Fibroblast of peridontal ligament (primary cell): Measurements from ENCODE around the gene ZNF335.

Experiments used
- DNase-seq: peaks from one replicate; pipeline ENCODE4 v3.0.0-alpha.2; 2010; ENCODE audit errors: extremely low read depth

Gene ZNF335, protein sequence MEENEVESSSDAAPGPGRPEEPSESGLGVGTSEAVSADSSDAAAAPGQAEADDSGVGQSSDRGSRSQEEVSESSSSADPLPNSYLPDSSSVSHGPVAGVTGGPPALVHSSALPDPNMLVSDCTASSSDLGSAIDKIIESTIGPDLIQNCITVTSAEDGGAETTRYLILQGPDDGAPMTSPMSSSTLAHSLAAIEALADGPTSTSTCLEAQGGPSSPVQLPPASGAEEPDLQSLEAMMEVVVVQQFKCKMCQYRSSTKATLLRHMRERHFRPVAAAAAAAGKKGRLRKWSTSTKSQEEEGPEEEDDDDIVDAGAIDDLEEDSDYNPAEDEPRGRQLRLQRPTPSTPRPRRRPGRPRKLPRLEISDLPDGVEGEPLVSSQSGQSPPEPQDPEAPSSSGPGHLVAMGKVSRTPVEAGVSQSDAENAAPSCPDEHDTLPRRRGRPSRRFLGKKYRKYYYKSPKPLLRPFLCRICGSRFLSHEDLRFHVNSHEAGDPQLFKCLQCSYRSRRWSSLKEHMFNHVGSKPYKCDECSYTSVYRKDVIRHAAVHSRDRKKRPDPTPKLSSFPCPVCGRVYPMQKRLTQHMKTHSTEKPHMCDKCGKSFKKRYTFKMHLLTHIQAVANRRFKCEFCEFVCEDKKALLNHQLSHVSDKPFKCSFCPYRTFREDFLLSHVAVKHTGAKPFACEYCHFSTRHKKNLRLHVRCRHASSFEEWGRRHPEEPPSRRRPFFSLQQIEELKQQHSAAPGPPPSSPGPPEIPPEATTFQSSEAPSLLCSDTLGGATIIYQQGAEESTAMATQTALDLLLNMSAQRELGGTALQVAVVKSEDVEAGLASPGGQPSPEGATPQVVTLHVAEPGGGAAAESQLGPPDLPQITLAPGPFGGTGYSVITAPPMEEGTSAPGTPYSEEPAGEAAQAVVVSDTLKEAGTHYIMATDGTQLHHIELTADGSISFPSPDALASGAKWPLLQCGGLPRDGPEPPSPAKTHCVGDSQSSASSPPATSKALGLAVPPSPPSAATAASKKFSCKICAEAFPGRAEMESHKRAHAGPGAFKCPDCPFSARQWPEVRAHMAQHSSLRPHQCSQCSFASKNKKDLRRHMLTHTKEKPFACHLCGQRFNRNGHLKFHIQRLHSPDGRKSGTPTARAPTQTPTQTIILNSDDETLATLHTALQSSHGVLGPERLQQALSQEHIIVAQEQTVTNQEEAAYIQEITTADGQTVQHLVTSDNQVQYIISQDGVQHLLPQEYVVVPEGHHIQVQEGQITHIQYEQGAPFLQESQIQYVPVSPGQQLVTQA (N-terminal part only)

DNA sequence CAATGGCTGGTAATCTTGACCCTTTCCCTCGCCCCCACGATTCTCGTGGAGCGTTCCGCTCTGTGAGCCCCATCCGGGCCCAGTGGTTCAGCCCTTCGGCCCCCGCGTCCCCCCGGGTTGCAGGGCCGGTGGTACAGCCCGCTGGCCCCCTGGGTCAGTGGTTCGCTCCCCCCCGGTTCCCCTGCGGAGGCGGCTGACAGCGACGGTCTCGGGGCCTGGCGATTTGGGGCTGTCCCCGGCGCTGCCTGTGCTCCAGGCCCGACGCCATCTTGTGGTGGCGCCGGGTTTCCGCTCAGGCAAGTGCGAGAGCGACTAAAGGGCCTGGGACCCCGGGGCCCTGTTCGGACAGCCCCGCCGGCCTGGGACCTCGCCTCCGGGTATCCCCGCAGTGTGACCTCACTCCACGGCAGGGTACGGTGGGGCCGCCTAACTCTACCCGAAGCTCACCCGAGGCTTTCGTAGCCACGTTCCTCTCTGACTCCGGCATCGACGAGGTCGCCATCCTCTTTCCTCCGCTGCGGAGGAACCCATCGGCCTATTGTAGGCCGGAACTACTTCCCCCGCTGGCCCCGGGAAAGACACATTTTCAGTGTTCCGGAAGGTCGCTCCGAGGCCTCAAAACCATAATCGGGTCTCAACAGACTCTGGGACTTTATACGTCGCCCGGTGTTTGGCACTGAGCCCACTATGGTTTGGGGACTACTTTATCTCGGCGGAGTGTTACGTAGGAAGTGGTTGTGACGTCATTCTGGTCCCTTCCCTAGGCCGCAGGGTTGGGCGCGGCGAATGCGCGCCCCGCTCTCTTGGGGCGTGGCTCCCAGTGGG lies at the start of gene ZNF335:
TSS of gene ZNF335 (minus strand) at position 529 of the 825 bp plus-strand sequence. CDS start 793 bp downstream, outside the sequence.
- DNase-seq = peak; percentile 97

DNA sequence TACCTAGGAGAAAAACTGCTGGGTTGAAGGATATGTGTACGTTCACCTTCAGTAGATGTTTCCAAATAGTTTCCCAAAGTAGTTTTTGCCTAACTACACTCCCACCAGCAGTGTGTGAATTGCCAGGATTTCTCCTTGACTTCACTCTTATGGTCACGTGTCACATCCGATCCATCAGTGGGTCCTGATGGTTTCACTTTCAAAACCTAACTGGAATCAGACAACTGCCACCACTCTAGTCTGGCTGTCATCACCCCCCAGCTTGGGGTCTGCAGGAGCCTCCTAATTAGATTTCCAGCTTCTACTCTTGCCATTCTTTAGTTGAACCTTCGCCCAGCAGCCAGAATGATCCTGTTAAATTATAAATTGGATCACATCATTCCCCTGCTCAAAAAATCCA lies 48.6 kb upstream of the ZNF335 start:
- no peak for DNase-seq

DNA sequence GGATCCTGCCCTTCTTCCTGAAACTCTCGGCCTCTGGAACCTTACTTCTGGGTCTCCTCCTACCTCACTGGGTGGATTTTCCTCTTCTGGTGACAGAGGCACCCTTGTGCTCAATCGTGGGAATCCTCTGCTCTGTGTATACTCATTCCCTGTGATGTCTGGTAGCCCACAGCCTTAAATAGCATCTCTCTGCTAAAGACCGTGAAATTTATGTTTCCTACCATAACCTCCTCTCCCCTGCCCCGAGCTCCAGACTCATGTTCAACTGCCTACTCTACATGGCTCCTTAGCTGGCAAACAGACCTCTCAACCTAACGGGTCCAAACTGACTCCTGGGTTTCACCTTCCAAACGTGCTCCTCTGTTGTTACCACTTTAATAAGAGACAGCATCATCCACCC lies 46.6 kb upstream of the ZNF335 start:
- no peak for DNase-seq

DNA sequence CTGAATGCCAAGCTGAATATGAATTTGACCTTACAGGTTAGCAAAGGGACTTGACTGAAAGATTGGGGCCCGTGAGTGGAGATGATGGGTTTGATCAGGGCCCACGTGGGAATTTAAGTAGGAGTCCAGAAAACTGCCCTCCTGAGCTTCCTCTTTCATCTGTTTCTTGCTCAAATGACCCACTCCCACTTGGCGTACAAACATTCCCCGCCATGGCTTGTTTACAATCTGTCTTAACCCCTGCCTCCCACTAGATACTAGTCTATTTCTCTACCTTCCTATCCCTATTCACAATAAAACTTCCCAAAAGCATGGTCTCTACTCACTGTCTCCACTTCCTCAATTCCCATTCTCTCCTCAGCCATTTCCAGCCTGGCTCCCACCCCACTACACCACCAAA lies 46.1 kb upstream of the ZNF335 start:
- no peak for DNase-seq

DNA sequence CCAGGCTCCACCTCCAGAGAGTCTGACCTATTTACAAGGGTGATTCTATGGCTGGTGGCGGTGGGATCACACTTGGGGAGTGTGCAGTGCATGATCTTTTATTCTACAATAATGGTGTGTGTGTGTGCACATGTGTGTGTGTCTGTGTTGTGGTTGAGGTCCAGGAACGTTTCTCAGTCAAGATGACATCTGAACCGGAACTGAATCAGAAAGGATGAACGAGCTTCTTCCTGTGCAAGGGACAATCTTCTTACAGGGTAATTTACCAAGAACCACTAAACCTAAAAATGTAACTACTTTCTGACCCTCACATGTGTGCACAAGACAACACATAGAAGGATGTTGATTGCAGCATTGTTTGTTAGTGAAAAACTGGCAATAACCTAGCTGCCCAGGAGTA lies 45.3 kb upstream of the ZNF335 start:
- no peak for DNase-seq

DNA sequence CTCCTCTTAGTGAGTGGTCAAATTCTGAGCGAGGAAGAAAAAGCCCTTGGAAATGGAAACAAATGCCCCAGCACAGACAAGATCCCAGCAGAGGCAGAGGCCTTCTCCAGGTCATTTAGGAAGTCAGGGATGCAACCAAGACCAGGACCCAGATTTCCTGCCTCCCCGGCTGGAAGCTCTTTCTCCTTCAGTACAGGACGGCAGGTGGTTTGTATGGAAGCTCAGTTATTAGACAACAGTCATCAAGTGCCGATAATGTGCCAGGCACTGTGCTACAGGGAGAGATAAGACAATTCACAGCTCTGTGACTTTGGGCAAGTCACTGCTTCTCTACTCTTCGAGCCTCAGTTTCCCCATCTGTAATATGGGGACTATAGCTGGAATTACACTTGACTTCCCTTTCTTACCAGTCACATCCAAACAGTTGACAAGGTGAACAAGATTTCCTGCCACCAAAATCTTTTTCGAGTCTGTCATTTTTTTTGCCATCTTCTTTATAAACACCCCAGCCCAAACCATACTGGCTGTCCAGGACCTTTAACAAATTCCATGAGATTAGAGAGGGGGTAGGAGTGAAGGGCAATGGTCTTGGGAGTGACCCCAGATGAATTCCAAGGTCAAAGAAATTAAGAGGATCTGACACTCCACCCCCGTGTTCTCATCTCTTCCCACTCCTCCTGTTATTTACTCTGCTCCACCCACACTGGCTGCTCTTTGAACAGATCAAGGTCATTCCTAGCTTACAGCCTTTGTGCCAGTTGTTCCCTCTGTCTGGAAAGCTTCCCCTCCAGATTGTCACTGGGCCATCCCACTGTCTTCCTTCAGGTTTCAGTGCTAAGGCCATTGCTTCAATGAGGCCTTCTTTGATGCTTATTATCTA lies 42.8 kb upstream of the ZNF335 start:
- DNase-seq = no peak

DNA sequence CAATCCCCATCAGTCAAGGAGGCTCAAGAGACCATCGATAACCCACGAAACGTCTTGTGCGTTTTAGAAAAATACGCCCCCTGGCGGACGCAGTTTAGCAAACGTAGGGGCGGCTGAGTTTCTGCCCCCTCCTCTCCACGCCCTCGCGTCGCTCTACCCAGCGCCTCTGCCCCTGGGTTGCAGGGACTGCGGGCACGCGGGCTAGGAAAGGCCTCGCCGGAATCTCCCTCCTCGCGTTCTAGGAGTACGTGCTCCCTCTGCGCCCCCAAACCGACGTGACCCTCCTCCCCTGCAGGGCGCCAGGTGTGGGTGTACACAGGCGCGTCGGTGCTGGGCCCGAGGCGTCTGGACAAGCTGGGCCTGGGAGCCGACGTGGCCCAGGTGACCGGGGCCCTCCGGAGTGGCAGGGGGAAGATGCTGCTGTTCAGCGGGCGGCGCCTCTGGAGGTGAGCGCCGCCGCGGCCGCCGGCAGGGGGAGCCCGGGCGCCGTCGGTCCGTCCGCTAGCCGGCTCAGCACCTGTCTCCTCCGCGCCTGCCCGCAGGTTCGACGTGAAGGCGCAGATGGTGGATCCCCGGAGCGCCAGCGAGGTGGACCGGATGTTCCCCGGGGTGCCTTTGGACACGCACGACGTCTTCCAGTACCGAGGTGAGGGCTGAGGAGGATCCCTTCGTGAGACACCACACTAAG lies 42.0 kb upstream of the ZNF335 start:
- peak; percentile 25 for DNase-seq

DNA sequence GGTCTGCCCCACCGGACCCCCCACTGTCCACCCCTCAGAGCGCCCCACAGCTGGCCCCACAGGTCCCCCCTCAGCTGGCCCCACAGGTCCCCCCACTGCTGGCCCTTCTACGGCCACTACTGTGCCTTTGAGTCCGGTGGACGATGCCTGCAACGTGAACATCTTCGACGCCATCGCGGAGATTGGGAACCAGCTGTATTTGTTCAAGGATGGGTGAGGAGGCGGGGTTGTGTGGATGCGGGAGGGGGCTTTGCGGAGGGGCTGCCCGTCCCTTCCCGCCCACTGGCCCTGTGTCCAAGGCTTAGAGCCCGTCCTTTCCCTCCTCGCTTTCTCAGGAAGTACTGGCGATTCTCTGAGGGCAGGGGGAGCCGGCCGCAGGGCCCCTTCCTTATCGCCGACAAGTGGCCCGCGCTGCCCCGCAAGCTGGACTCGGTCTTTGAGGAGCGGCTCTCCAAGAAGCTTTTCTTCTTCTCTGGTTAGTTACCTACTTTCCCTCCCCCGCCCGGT lies 41.4 kb upstream of the ZNF335 start:
- DNase-seq = no peak

DNA sequence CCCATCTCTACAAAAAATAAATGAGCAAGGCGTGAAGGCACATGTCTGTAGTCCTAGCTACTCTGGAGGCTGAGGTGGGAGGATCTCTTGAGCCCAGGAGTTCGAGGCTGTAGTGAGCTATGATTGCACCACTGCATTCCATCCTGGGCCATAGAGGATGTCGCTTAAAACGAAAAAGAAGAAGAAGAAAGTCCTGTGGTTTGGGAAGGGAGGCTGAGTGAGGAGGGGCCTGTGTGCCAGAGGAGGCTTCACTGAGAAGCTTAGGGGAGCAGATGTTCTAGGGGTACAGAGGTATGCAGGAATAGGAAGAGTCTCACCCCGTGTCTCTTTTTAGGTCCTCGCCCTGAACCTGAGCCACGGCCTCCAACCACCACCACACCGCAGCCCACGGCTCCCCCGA lies 40.9 kb upstream of the ZNF335 start:
- DNase-seq = no peak

DNA sequence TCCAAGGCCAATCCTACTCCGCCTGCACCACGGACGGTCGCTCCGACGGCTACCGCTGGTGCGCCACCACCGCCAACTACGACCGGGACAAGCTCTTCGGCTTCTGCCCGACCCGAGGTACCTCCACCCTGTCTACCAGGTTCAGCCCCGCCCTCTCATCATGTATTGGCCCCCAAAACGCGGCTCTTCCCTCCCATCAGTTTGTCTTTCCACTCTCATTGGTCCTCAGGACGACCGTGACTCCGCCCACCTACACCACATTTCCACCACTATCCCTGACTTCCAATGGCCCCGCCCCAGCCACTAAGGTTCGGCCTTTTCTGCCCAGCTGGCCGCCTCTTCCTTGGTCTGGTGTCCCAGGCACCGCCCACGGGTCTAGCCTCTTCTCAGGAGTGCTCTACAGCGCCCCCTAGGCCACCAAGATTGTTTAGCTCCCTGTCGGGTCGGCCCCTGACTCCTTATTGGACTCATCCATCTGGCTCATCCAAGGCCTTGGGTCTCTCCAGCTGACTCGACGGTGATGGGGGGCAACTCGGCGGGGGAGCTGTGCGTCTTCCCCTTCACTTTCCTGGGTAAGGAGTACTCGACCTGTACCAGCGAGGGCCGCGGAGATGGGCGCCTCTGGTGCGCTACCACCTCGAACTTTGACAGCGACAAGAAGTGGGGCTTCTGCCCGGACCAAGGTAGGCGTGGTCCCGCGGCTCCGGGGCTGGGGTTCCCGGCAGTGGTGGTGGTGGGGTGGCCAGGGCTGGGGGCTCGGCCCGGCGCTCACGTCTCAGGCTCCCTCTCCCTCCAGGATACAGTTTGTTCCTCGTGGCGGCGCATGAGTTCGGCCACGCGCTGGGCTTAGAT lies 39.9 kb upstream of the ZNF335 start:
- no peak for DNase-seq

DNA sequence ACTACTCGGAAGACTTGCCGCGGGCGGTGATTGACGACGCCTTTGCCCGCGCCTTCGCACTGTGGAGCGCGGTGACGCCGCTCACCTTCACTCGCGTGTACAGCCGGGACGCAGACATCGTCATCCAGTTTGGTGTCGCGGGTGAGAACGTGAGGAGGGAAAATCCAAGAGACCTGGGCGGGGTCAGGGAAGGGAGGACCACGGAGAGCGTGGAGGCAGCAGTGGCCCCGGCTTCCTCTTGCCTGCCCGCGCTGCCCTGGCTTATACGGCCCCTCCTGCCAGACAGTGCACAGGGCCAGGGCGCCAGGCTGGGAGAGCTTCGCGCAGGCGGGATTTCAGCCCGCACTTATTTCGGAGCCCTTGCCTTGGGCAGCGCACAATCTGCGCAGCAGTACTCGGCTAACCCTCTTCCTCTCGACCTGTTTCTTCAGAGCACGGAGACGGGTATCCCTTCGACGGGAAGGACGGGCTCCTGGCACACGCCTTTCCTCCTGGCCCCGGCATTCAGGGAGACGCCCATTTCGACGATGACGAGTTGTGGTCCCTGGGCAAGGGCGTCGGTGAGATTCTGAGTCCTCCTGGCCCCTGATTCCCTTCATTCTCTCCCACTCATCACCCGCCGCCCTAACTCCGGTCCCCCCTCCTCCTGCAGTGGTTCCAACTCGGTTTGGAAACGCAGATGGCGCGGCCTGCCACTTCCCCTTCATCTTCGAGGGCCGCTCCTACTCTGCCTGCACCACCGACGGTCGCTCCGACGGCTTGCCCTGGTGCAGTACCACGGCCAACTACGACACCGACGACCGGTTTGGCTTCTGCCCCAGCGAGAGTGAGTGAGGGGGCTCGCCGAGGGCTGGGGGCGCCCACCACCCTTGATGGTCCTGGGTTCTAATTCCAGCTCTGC lies 38.7 kb upstream of the ZNF335 start:
- no peak for DNase-seq

DNA sequence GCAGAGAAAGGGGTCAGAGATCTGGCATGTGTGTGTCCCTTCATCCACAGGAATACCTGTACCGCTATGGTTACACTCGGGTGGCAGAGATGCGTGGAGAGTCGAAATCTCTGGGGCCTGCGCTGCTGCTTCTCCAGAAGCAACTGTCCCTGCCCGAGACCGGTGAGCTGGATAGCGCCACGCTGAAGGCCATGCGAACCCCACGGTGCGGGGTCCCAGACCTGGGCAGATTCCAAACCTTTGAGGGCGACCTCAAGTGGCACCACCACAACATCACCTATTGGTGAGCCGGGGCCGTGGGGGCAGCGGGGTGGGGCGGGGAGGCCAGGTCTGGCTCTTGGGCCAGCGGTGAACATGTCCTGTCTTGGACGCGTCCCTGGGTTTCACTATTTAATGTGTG lies 37.8 kb upstream of the ZNF335 start:
- no peak for DNase-seq

DNA sequence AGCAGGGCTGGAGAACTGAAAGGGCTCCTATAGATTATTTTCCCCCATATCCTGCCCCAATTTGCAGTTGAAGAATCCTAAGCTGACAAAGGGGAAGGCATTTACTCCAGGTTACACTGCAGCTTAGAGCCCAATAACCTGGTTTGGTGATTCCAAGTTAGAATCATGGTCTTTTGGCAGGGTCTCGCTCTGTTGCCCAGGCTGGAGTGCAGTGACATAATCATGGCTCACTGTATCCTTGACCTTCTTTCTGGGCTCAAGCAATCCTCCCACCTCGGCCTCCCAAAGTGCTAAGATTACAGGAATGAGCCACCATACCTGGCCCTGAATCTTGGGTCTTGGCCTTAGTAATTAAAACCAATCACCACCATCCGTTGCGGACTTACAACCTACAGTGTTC lies 35.7 kb upstream of the ZNF335 start:
- no peak for DNase-seq

DNA sequence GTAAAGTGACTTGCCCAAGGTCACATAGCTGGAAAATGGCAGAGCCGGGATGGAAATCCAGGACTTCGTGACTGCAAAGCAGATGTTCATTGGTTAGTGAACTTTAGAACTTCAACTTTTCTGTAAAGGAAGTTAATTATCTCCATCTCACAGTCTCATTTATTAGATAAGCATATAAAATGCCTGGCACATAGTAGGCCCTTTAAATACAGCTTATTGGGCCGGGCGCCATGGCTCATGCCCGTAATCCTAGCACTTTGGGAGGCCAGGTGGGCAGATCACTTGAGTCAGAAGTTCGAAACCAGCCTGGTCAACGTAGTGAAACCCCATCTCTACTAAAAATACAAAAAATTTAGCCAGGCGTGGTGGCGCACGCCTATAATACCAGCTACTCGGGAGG lies 35.0 kb upstream of the ZNF335 start:
- DNase-seq = no peak

DNA sequence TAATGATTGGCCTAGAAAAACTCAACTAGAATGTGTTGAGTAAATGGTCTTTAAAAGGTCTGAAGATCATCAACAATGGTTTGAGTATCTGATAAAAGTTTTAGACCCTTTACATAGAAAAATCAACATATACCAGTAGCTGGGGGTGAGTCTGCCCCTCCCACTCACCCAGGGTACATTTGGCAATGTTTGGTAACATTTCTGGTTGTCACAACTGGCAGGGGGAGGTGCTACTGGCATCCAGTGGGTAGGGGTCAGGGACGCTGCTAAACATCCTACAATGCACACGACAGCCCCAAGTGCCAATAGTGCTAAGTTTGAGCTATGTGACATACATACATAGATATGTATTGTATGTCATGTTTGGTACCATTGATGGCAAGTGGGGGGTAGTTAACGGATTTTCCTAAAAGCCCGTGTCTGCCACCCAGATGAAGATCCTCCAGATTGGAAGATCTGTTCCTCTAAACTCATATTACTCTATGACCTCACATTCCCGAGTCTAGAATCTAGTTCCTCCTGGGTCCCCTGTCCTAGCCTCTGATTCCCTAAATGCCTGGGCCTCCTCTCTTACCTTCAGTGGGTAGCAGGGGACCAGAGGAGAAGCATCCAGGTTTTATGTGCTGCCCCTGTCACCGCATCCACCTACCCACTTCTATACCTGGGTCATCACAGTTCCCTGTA lies 34.2 kb upstream of the ZNF335 start:
- DNase-seq = no peak

DNA sequence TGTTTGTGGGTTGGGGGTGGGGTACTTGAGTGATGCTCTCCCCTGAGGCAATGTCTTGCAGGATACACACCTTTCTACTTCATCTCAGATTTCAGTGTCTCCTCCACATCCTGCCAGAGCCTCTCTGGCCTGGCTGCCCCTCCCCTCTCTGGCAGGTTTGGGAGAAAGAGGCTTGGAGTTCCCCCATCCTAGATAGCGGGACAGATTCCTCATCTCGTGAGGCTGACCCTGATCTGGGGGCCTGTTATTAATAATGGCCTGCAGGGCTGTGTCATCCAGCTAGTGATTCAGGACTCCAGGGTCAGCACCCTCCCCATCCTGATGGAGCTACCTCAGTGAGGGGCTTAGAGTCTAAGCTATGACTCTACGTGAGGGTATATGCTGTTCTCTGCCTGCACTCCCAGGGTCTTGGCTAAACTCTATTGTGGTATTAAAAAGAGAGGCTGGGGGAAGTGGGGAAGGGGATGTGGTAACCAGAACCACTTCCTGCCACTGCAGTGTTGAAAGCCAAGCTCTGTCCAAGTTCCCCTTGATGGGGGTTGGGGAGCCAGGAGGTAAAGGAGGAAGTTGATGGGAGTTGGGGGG lies 33.0 kb upstream of the ZNF335 start:
- DNase-seq = no peak
